COLO829 (cell line): ENCODE results near the gene ITGB1.
"Not testable (repeated sequence)": the region's sequence is repeated elsewhere in the genome, so short reads cannot be mapped to it uniquely, and the experiment has no call there.

Experiments used
- DNase-seq: peaks from one replicate; pipeline ENCODE4 v3.0.0; 2012; ENCODE audit warnings: low spot score

ITGB1 gene

DNA sequence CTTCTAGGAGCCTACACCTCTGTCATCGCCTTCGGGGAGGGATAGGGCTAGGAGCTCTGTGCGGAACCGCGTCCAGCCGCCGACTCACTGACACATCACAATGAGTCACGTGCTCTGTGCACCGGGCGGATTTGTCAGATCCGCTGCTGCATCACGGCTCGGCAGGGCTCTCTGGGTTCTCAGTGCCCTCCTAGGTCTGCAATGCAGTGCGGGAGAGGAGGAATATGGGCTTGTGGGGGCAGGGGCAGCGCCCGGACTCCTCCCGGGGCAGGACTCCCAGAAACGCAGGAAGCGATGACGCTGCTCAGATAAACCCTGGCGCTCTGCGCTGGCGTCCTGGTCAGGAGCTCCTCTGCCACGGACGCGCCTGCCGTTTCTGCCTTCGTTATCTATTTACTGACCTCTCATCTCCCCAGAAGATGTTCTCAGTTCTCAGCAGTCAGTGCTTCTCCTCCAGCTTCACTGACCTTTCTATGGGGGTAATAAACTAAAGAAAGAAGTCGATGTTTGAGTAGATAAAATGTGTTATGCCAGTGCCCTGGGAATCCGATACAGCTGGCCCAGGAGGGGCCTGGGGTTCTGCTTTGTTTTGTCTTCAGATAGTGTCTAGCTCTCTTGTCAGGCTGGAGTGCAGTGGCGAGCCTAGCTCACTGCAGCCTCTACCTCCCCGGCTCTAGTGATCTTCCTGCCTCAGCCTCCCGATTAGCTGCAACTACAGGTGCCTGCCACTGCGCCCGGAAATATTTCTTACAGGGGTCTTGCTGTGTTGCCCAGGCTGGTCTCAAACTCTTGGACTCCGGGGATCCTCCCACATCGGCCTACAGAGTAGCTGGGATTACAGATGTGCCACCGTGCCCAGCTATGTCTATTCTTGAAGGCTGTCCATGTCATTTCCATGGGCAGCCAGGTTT lies 22.8 kb upstream of the ITGB1 start:
- no peak for DNase-seq

DNA sequence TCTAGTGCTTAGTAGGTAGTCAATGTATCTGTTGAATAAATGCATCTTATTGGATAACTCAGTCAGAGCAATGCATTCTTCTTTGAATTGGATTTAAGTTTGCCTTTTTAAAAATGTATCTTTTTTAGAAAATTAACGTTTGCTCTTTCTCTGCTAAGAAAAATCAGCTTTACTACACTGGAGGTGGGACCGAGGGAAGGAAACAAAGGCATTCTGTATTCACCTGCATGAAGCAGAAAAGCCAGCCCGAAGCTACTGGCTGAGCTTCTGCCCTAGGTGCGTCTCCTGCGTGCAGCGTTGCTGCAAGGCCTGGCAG lies 22.2 kb upstream of the ITGB1 start:
- no peak for DNase-seq

- DNase-seq = not testable (repeated sequence)
These were observed 21.7 kb upstream of the ITGB1 start for GRCh38 chr10:32979719-32980118.

GRCh38 chr10:32979041-32979440 lies 21.0 kb upstream of the ITGB1 start:
- DNase-seq = no peak

GRCh38 chr10:32977846-32978809 lies 20.1 kb upstream of the ITGB1 start:
- DNase-seq = not testable (repeated sequence)

DNA sequence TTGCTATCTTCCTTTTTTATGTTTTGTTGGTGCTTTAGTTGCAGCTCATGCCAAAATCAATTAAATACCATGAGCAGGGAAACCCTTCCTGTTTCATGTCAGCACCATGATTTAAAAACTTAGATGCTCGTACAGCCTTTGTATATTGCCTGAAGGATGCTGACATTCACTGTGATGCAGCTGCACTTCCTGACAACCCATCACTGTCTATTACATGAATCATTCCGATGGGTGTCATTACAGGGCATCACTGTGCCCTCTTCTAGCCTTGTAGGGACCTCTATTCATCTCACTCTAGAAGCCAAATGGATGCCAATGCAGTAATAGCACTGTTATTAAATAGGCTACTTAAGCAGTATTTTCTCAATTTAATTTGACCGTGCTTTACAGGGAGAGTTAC lies 18.3 kb upstream of the ITGB1 start:
- no peak for DNase-seq

- DNase-seq = no peak
These were observed 14.9 kb upstream of the ITGB1 start for GRCh38 chr10:32972929-32973328.

- no peak for DNase-seq
These were observed 14.4 kb upstream of the ITGB1 start for GRCh38 chr10:32972460-32972859.

GRCh38 chr10:32971536-32972091 lies 13.6 kb upstream of the ITGB1 start:
- DNase-seq = no peak

DNA sequence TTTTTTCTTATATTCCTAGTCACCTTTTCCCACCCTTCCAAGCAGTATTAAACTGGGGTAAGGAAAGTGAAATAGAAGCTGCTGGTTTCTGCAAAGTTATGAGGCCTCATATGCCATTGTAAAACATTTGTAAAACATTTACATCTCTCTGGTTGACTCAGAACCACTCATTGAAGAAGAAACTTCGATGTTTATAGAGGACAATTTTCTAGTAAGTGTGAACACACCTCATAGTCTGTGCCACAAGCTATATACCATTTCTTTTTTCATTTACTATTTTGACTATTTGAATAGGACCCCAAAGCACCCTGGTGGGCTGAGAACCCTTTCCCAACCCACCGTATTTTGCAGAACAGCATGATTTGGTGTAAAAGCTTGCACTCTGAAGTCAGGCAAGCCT lies 12.9 kb upstream of the ITGB1 start:
- DNase-seq = no peak

DNA sequence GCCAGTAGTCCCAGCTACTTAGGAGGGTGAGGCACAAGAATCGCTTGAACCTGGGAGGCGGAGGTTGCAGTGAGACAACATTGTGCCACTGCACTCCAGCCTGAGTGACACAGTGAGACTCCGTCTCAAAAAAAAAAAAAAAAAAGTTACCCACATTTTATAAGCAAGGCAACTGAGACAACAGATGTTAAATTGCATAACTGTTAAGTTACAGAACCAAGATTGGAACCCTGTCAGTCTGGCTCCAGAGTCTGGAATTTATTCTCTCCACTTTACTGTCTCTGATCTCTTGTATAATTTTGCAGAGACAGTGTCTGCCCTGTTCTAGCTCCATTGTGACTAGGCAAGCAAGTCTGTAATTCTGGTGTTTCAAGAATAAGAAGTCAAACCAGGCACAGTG lies 6.2 kb upstream of the ITGB1 start:
- no peak for DNase-seq

- no peak for DNase-seq
These were observed 5.1 kb upstream of the ITGB1 start for GRCh38 chr10:32963096-32963495.

GRCh38 chr10:32962521-32962920 lies 4.5 kb upstream of the ITGB1 start:
- no peak for DNase-seq

DNA sequence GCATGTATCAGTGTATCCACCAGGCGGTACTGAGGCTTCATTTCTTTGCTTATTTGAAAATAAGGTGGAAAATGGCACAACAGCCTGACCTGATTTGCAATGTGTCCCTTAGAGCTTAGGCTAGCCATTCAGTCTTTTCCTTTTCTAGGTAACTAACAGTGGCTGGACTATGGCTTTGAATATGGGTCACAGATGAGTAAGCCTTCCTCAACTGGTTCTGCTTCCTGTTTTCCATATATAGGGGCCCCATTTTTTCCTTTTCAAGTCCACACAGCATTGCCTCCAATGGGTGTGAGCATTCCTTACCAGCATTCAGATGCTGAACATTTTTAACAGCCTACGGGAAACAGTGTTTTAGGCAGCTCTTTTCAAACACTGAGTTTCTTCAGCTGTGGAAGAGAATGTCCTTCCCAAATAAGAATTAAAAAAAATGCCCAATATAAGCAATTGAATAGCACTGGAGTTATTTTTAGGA lies 3.9 kb upstream of the ITGB1 start:
- no peak for DNase-seq

DNA sequence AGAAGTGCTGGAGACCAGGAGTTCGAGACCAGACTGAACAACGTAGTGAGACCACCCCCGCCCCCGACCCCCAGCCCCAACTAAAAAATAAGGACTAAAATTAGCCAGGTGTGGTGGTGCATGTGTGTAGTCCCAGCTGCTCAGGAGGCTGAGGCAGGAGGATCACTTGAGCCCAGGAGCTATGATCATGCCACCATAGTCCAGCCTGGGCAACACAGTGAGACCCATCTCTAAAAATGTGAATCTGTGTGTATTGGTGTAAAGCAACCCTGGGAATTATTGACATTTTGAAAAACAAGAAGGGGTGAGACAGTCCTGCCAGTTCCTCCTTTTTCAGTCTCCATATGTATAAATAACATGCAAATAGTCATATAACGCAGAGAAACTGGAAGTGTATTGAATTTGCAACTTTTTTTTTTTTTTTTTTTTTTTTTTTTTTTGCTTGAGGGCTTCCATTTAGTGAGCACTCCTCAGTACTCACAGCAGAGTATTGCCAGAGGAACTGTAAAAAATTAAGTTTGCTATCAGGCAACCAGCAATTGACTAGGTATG lies 3.4 kb upstream of the ITGB1 start:
- DNase-seq = no peak

- DNase-seq = no peak
These were observed 2.0 kb upstream of the ITGB1 start for GRCh38 chr10:32960022-32960421.

GRCh38 chr10:32959006-32959920 lies 1.2 kb upstream of the ITGB1 start:
- DNase-seq = no peak

- no peak for DNase-seq
These were observed 517 bp downstream of the ITGB1 start for GRCh38 chr10:32957341-32958084.

GRCh38 chr10:32956365-32957197 lies 1.4 kb downstream of the ITGB1 start:
- no peak for DNase-seq

- no peak for DNase-seq
These were observed 2.2 kb downstream of the ITGB1 start for GRCh38 chr10:32955790-32956189.
